ES-I3 (cell line): ENCODE measurements around the gene PROSER3.
"Not testable (repeated sequence)": the region's sequence is repeated elsewhere in the genome, so short reads cannot be mapped to it uniquely, and the experiment has no call there.

Source experiments
- H3K36me3 ChIP-seq: 2 replicates; pipeline ENCODE4 v1.6.1; 2013; ENCODE audit warnings: mild to moderate bottlenecking, low read length, control low read depth, moderate library complexity; ENCODE audit not compliant: insufficient read depth
- H3K4me1 ChIP-seq: 2 replicates; pipeline ENCODE4 v1.6.1; 2013; ENCODE audit warnings: mild to moderate bottlenecking, control low read depth, low read length; ENCODE audit not compliant: insufficient read depth
- H3K9ac ChIP-seq: 2 replicates; pipeline ENCODE4 v1.6.1; 2013; ENCODE audit warnings: low read depth, mild to moderate bottlenecking, low read length, moderate library complexity
- H3K9me3 ChIP-seq: 2 replicates; pipeline ENCODE4 v1.6.1; 2013; ENCODE audit warnings: mild to moderate bottlenecking, low read length, moderate library complexity; ENCODE audit not compliant: control insufficient read depth, insufficient read depth

PROSER3 gene

DNA sequence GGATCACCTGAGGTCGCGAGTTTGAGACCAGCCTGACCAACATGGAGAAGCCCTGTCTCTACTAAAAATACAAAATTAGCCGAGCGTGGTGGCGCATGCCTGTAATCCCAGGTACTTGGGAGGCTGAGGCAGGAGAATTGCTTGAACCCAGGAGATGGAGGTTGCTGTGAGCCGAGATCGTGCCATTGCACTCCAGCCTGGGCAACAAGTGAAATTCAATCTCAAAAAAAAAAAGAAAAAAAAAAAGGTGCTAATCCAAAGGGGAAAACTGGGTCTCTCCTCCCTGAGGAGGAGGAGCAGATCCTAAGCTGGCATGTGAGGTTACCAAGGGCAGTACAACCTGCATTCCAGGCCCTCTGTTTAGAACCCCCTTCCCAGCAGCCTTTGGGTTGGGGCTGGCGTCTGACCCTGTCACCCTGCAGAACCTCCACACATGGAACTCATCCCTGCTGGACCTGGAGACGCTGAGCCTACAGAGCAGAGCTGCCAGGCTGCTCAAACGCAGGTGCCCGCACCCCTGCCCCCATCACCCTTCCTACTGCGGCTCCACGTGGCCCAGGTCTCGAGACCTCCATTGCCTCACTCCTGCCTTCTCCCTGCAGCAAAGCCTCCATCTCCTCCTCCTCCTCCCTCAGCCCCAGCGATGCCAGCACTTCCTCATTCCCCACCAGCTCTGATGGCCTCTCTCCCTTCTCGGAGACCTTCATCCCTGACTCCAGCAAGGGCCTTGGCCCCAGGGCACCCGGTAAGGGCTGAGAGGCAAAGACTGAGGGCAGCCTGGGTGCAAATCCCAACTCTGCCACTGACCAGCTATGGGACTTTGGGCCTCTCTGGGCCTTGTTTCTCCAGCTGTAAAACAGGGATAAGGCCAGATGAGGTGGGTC lies 6.7 kb downstream of the PROSER3 start:
- Histone ChIP-seq H3K9me3 (no peaks in the 10 kb centered on the region), H3K9ac (no peak overlapping the region), H3K4me1 (no peaks in the 10 kb centered on the region; the same call in 1 of the 2 replicates), H3K36me3 (no peaks in the 10 kb centered on the region; the same call in 1 of the 2 replicates)

DNA sequence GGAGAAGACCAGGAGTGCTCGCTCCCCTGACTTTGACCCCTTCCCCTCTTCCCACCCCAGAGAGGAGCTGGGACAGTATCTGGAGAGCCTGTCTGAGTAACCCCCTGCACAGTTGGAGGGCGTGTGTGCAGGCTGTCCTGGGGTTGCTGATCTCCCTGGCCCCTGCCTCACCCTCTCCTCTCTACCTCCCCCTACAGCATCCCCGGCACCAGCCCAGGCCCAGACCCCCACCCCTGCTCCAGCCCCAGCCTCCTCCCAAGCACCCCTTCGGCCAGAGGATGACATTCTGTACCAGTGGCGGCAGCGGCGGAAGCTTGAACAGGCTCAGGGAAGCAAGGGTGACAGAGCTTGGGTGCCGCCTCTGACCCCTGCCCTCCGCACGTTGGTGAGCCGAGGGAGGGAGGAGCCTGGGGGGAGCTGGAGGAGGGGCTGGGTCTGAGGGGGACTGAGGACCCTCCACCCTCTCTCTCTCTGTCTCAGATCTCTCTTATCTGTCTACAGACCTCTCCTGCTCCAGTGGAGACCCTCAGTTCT lies 8.7 kb downstream of the PROSER3 start:
- Histone ChIP-seq H3K9ac (no peak overlapping the region), H3K36me3 (no peaks in the 10 kb centered on the region; the same call in 1 of the 2 replicates), H3K9me3 (no peaks in the 10 kb centered on the region), H3K4me1 (no peaks in the 10 kb centered on the region; the same call in 1 of the 2 replicates)

DNA sequence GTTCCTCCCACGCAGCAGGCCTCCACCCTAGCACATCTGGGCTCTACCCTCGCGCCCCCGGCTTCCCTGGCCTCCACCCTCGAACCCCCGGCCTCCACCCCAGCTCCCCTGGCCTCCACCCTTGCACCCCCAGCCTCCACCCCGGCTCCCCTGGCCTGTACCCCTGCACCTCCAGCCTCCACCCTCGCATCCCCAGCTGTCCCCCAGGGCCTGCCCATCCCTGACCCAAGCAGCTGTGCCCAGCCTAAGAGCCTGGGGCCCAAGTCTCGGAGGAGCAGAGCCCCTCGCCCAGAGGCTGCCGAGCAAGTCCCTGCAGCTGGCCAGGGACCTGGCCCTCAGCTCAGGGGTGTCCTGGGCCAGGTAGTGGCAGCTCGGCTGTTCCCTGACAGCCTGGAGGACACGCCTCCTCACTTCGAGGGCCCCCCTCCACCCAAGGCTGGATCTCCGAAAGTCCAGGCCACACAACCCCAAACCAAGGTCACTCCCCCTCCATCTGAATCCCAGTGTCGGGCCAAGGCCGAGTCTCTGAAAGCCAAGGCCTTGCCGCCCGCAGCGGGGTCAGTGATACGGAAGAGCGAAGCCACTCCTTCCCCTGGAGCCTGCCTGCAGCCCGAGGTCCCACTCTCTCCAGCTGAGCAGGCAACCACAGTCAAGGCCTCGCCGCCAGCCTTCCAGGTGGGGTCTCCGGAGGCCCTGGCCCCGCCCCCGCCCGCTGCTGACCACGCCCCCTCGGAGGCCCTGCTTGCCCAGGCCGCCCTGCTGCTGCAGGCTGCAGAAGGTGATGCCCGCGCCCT lies 9.5 kb downstream of the PROSER3 start:
- H3K36me3 ChIP-seq = no peaks in the 10 kb centered on the region; the same call in 1 of the 2 replicates
- no peaks in the 10 kb centered on the region; the same call in 1 of the 2 replicates for H3K4me1 ChIP-seq
- no peak overlapping the region for H3K9ac ChIP-seq
- no peaks in the 10 kb centered on the region for H3K9me3 ChIP-seq

DNA sequence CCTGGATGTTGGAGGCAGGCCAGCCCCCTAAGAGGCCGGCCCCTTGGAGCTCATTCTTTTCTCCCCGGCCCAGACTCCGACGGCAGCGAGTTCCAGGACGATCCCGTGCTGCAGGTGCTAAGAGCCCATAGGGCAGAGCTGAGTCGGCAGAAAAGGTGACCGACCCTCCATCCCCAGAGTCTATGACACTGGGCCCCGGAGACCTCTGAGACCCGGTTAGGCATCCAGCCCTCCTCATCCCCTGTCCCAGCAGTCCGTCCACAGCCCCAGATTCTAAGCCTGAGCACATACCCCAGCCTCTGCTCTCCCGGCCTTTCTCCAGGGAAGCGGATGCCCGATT lies 10.1 kb downstream of the PROSER3 start:
- no peak overlapping the region for H3K9ac ChIP-seq
- no peaks in the 10 kb centered on the region; the same call in 1 of the 2 replicates for H3K36me3 ChIP-seq
- no peaks in the 10 kb centered on the region; the same call in 1 of the 2 replicates for H3K4me1 ChIP-seq
- H3K9me3 ChIP-seq = no peaks in the 10 kb centered on the region

DNA sequence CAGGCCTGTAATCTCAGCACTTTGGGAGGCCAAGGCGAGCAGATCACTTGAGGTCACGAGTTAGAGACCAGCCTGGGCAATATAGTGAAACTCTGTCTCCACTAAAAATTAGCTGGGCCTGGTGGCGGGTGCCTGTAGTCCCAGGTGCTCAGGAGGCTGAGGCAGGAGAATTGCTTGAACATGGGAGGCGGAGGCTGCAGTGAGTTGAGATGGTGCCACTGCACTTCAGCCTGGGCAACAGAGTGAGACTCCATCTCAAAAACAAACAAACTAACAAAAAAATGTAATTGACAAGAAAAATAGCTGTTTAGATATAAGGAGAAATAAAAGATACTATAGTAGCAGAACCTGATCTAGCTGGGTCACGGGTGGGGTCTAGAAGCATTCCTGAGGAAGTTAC lies 14.4 kb downstream of the PROSER3 start:
- not testable (repeated sequence) for H3K9ac ChIP-seq, H3K36me3 ChIP-seq, H3K9me3 ChIP-seq
- peaks cover 10% of the 10 kb centered on the region for H3K4me1 ChIP-seq

DNA sequence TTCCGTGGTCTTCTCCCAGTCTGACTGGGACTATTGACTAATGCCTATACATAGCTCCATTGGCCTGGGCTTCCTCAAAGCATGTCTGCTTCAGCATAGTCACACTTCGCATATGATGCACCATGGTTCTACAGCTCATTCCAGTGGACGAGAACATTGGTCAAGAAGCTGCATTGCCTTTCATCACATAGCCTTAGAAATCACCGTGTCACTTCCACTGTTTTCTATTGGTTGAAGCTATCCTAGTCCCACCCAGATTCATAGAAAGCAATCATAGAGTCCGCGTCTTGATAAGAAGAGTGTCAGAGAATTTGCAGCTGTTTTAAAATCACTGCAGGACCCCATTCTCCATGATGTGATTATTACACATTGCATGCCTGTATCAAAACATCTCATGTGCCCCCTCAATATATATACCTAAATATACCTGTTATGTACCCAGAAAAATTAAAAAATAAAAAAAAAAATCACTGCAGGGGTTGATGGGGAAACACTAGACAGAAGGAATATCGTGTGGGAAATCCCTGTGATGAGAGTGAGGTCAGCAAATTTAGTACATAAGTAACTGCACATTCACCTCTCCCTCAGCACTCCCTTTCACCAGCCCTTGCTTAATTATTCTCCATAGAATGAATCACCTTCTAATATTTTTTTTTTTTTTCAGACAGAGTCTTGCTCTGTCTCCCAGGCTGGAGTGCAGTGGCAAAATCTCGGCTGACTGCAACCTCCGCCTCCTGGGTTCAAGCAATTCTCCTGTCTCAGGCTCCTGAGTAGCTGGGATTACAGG lies 15.2 kb downstream of the PROSER3 start:
- Histone ChIP-seq H3K9ac (no peak overlapping the region), H3K4me1 (peaks cover 13% of the 10 kb centered on the region), H3K9me3 (no peaks in the 10 kb centered on the region), H3K36me3 (no peaks in the 10 kb centered on the region)

DNA sequence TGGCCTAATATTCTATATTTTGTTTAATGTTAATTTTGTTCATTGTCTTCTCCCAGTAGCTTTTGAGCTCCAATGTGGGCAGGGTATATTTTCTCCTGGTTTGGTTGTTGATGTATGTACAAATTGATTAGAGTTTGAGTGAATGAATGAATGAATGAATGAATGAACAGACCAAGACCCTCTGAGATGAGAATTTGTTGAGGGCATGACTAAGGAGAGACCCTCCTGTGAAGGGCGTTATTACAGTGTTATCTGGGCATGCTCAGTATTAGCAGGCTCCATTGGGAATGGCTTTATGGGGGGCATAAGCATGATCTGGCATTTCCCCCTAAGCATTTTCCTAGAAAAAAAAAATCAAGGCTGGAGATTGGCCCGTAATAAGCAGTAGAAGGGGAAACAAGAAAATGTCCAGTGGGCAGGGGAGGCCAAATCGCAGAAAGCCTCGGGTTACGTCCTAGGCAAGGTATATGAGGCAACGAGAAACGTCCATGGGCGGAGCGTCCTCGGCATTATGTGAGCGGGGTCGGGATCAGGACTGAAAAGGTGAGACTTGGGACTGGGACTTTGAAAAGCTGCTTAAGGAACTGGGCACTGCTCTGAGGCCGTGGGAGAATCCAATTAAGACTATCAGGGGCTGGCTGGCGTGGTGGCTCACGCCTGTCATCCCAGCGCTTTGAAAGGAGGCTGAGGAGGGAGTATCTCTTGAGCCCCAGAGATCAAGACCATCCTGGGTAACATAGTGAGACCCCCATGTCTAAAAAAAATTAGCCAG lies 16.5 kb downstream of the PROSER3 start:
- Histone ChIP-seq H3K36me3 (no peaks in the 10 kb centered on the region), H3K4me1 (peaks cover 13% of the 10 kb centered on the region), H3K9me3 (no peaks in the 10 kb centered on the region), H3K9ac (peak overlapping the region; percentile 56; the same call in 1 of the 2 replicates)

DNA sequence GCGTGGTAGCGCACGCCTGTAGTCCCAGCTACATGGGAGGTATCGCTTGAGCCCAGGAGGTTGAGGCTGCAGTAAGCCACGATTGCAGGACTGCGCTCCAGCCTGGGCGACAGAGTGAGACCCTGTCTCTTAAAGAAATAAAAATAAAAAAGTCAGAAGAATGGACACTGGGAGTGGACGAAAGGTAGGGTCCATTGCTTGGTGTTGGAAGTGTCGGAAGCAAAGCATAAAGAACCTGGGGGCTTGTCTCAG lies 17.0 kb downstream of the PROSER3 start:
- peak overlapping the region; percentile 56; the same call in 1 of the 2 replicates for H3K9ac ChIP-seq
- peaks cover 13% of the 10 kb centered on the region for H3K4me1 ChIP-seq
- no peaks in the 10 kb centered on the region for H3K36me3 ChIP-seq
- H3K9me3 ChIP-seq = no peaks in the 10 kb centered on the region

DNA sequence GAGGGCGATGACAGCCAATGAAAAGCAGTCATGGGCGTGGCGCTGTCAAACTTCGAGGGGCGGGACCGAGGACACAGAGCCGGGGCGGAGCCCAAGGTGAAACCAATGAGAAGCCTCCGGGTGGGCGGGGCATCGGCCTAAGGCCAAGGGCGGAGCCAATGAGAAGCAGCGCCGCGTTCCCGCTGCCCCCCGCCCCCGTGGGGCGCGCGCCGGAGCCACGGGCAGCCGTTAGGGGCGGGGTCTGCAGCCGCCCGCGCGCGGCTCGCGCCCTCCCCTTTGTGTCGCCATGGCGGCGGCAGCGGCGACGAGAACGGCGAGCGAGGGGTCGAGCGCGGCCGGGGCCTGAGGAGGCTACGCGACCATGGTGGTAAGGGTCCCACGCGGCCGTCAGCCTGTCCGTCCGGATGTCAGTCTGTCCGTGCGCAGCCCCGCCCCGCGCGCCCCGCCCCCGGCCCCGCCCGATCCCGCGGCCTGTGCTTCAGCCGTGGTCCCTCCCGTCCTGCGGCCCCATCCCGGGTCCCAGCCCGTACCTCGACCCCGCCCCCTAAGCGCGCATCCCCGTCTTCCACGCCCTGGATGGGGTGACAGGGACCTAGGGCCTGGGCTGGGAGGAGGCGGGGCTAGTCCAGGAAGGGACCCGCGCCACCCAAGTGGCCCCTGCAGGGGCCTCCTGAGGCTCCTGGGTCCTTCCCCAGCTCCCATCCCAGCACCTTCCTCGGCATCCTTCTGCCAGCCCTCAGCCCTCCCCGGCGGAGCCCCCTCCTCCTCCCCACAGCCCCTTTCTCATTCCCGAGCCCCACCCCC lies 17.5 kb downstream of the PROSER3 start, which contains the start of gene ARHGAP33:
ARHGAP33 (plus strand) TSS at position 267 of the 804 bp plus-strand sequence; CDS start at position 362, 95 bp downstream.
- Histone ChIP-seq H3K4me1 (peaks cover 13% of the 10 kb centered on the region), H3K9ac (peak within 1 kb of the TSS; percentile 56; the same call in 1 of the 2 replicates), H3K9me3 (no peaks in the 10 kb centered on the region), H3K36me3 (no peaks in the 10 kb centered on the region)

DNA sequence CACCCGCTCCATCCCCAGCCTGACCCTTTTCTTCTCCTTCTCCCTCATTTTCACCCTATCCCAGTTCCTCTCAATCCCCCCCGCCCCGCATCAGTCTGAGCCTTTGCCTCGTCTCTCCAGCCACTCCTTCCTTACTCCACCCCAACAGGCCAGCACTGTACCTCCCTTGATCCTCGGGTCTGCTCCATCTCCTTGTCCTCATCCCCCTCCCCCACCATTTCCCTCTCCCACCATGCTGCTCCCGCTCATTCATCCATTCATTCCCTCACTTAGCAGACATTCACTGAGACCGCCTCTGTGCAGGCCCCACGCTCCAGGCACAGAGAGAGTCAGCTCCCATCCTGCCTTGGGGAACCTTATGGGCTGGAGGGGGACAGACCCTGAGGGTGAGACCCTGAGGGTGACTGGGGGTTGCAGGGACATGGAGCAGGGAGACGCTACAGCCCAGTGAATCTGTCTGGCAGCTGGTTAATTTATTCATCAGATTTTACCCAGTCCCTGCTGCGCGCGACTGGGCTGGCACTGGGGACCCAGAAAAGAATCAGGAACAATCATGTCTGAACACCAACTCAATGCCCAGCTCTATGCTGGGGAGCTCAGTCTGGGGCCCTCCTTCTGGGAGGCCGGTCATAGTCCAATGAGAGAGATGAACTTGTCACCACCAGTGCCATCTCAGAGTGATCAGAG lies 18.3 kb downstream of the PROSER3 start:
- H3K9me3 ChIP-seq = no peaks in the 10 kb centered on the region
- no peak overlapping the region for H3K9ac ChIP-seq
- H3K4me1 ChIP-seq = peaks cover 14% of the 10 kb centered on the region
- no peaks in the 10 kb centered on the region for H3K36me3 ChIP-seq

DNA sequence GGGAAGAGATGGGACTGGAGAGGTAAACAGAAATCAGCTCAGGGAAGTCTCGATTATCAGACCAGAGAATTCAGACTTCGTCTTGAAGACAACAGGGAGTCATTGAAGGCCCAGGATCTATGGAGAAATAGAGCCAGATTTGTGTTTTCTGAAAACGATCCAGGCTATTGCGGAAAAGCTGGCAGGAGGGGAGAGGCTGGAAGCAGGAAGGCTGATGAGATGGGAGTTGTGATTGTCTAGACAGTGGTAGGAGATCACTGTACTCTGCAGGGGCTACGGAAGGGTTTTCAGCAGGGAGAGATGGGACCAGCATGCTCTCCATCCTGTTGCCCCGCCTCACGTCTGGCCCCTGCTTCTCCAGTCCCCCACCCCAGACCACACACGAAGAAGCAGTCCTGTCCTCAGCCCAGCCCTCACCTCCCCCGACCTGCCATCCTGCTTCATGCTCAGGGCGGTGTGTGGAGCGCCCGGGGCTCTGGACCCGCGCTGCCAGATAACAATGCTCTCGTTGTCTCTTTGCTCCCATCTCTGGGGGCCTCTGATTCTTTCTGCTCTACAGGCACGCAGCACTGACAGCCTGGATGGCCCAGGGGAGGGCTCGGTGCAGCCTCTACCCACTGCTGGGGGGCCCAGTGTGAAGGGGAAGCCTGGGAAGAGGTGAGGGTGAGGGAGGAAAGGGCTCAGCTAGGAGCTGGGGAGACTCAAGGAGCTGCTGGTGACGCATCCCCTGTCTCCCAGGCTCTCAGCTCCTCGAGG lies 19.3 kb downstream of the PROSER3 start:
- H3K9me3 ChIP-seq = no peaks in the 10 kb centered on the region
- H3K36me3 ChIP-seq = no peaks in the 10 kb centered on the region
- H3K9ac ChIP-seq = no peak overlapping the region
- peaks cover 21% of the 10 kb centered on the region for H3K4me1 ChIP-seq

DNA sequence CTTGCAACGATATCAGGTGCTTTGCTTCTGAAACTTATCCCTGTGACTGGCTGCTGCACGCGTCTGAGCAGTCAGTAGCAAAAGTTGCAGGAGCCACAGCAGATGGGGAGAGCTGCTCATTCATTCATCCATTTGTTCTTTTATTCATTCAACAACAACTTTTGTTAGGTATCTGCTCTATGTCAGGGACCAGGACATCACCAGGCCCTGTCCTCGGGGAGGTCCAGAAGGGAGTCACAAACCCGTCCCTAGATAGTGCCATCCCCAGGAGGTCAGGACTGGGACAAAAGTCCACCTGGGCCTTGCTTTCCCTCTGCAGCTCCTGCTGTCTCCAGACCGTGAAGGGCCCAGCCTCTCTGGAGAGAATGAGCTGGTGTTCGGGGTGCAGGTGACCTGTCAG lies 20.0 kb downstream of the PROSER3 start:
- no peak overlapping the region for H3K9ac ChIP-seq
- no peaks in the 10 kb centered on the region for H3K9me3 ChIP-seq
- peaks cover 21% of the 10 kb centered on the region for H3K4me1 ChIP-seq
- H3K36me3 ChIP-seq = no peaks in the 10 kb centered on the region
